Parathyroid adenoma (tissue), 2 donors: ENCODE measurements around the gene PLXNA2.

Experiments used
- H2AFZ ChIP-seq: fragments of 300-600 bp; sonication (generic); one replicate; pipeline ENCODE4 v1.7.0; 2017; ENCODE audit warnings: antibody characterized with exemption, mild to moderate bottlenecking
- H3K27ac ChIP-seq: fragments of 300-600 bp; sonication (generic); one replicate; pipeline ENCODE4 v1.7.0; 2017
- H3K27me3 ChIP-seq: fragments of 300-600 bp; sonication (generic); one replicate; pipeline ENCODE4 v1.7.0; 2017; ENCODE audit warnings: low read length; ENCODE audit not compliant: control insufficient read depth, insufficient read depth
- H3K36me3 ChIP-seq: fragments of 300-600 bp; sonication (generic); one replicate; pipeline ENCODE4 v1.7.0; 2017; ENCODE audit warnings: low read length; ENCODE audit not compliant: control insufficient read depth, insufficient read depth
- H3K4me1 ChIP-seq: fragments of 300-600 bp; sonication (generic); one replicate; pipeline ENCODE4 v1.7.0; 2017; ENCODE audit warnings: control low read depth
- H3K4me2 ChIP-seq: fragments of 300-600 bp; sonication (generic); one replicate; pipeline ENCODE4 v1.7.0; 2017; ENCODE audit warnings: low read length
- H3K4me3 ChIP-seq: fragments of 300-600 bp; sonication (generic); one replicate; pipeline ENCODE4 v1.7.0; 2017; ENCODE audit warnings: low read depth, low read length
- H3K79me2 ChIP-seq: fragments of 300-600 bp; sonication (generic); one replicate; pipeline ENCODE4 v1.7.0; 2017; ENCODE audit warnings: control low read depth
- H3K9ac ChIP-seq: fragments of 300-600 bp; sonication (generic); one replicate; pipeline ENCODE4 v1.7.0; 2017; ENCODE audit warnings: mild to moderate bottlenecking
- H3K9me3 ChIP-seq: fragments of 300-600 bp; sonication (generic); one replicate; pipeline ENCODE4 v1.7.0; 2017; ENCODE audit warnings: low read length; ENCODE audit not compliant: control insufficient read depth
- CTCF ChIP-seq: fragments of 300-600 bp; sonication (generic); IDR thresholded peaks from one replicate; pipeline ENCODE4 v1.7.0; 2017; ENCODE audit warnings: antibody characterized with exemption, mild to moderate bottlenecking
- donor health status: primary hyperparathyroidism.

Gene PLXNA2

DNA sequence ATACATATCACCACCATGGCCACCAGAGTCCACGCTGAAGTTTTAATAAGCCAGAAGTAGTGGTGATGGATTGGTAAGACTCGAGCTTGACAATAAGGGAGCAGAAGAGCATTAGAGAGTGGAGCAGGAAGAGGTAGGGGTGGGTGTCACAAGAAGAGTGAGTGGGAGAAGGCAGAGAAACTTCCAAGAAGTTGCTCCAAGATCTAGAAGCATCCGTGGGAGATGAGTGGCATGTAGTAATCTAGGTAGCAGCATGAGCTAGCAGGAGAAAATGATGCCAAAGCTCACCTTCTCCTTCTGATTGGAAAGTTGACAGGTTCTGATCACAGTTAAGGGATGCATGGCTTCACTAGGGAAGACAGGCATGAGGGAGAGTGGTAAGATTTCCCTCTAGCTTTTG, 49.2 kb downstream of the PLXNA2 start:
- no peaks in the 10 kb centered on the region for H3K27me3 ChIP-seq
- H3K9ac ChIP-seq, result no peak overlapping the region
- H3K4me1 ChIP-seq, result no peaks in the 10 kb centered on the region
- no peak overlapping the region for H2AFZ ChIP-seq
- H3K9me3 ChIP-seq, result no peaks in the 10 kb centered on the region
- H3K36me3 ChIP-seq, result no peaks in the 10 kb centered on the region
- H3K4me2 ChIP-seq, result no peak overlapping the region
- H3K27ac ChIP-seq, result no peak overlapping the region
- no peak overlapping the region for H3K4me3 ChIP-seq
- no peaks in the 10 kb centered on the region for H3K79me2 ChIP-seq
- TF ChIP-seq CTCF, result no peak

GRCh38 chr1:208192995-208193394, 51.2 kb downstream of the PLXNA2 start:
- no peaks in the 10 kb centered on the region for H3K4me1 ChIP-seq
- TF ChIP-seq CTCF, result no peak
- no peak overlapping the region for H3K27ac ChIP-seq
- no peak overlapping the region for H3K9ac ChIP-seq
- H3K4me3 ChIP-seq, result no peak overlapping the region
- no peak overlapping the region for H3K4me2 ChIP-seq
- no peaks in the 10 kb centered on the region for H3K79me2 ChIP-seq
- no peaks in the 10 kb centered on the region for H3K9me3 ChIP-seq
- H3K36me3 ChIP-seq, result no peaks in the 10 kb centered on the region
- no peak overlapping the region for H2AFZ ChIP-seq
- no peaks in the 10 kb centered on the region for H3K27me3 ChIP-seq

DNA sequence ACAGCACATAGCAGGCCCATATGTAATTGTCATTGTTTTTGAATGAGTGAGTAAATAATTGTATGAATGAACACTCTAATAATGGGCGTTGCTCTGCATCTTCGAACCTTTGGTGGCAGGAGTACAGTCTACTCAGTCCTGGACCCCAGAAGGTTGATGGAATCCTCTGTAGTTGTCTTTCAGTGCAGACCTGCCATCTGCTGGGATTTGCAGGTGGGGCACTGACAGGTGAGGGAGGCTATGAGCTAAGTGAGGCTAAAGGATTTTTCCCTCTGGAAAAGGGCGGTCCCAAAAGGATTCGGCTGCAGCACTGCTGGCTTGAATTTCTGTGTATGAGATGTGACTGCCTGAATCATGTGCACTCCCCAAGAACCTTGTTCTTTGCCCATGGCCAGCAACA, 53.4 kb downstream of the PLXNA2 start:
- H3K4me3 ChIP-seq, result no peak overlapping the region
- no peaks in the 10 kb centered on the region for H3K9me3 ChIP-seq
- no peaks in the 10 kb centered on the region for H3K79me2 ChIP-seq
- no peaks in the 10 kb centered on the region for H3K36me3 ChIP-seq
- TF ChIP-seq CTCF, result no peak
- H3K4me2 ChIP-seq, result no peak overlapping the region
- H2AFZ ChIP-seq, result no peak overlapping the region
- no peaks in the 10 kb centered on the region for H3K4me1 ChIP-seq
- H3K27me3 ChIP-seq, result no peaks in the 10 kb centered on the region
- no peak overlapping the region for H3K9ac ChIP-seq
- no peak overlapping the region for H3K27ac ChIP-seq

- no peak overlapping the region for H2AFZ ChIP-seq
- no peak for TF ChIP-seq CTCF
- H3K4me3 ChIP-seq, result no peak overlapping the region
- no peaks in the 10 kb centered on the region for H3K27me3 ChIP-seq
- H3K4me2 ChIP-seq, result no peak overlapping the region
- H3K4me1 ChIP-seq, result no peaks in the 10 kb centered on the region
- no peak overlapping the region for H3K9ac ChIP-seq
- no peak overlapping the region for H3K27ac ChIP-seq
- H3K36me3 ChIP-seq, result no peaks in the 10 kb centered on the region
- no peaks in the 10 kb centered on the region for H3K79me2 ChIP-seq
- H3K9me3 ChIP-seq, result no peaks in the 10 kb centered on the region
Measured at GRCh38 chr1:208189716-208190115, 54.5 kb downstream of the PLXNA2 start.

DNA sequence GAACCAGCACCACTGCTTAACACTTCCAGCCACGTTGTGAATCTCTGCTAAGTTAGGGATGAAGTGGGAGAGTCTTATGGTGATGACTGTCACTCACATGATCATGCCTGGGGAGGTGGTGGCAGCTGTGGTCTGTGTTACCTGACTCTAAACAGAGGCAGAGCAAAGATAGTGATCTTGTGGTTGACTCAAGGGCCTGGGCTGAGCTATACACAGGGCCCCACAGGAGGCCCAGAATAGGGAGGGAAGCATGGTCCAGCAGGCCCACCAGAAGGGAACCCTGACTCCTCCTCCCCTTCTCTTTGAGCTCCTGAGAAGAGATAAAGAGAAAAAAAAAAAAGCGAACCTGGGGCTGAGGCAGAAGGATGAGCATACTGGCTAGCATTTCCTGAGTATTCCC, 55.0 kb downstream of the PLXNA2 start:
- H3K9ac ChIP-seq, result no peak overlapping the region
- no peak overlapping the region for H3K27ac ChIP-seq
- no peaks in the 10 kb centered on the region for H3K27me3 ChIP-seq
- no peak overlapping the region for H3K4me3 ChIP-seq
- H3K4me2 ChIP-seq, result no peak overlapping the region
- no peaks in the 10 kb centered on the region for H3K79me2 ChIP-seq
- no peak for TF ChIP-seq CTCF
- H3K4me1 ChIP-seq, result no peaks in the 10 kb centered on the region
- no peaks in the 10 kb centered on the region for H3K36me3 ChIP-seq
- no peak overlapping the region for H2AFZ ChIP-seq
- no peaks in the 10 kb centered on the region for H3K9me3 ChIP-seq
